ES-I3 (cell line): Measurements from ENCODE around the gene SETBP1.

Experiments
- H3K36me3 ChIP-seq: 2 replicates; pipeline ENCODE4 v1.6.1; 2013; ENCODE audit warnings: mild to moderate bottlenecking, low read length, control low read depth, moderate library complexity; ENCODE audit not compliant: insufficient read depth
- H3K4me1 ChIP-seq: 2 replicates; pipeline ENCODE4 v1.6.1; 2013; ENCODE audit warnings: mild to moderate bottlenecking, control low read depth, low read length; ENCODE audit not compliant: insufficient read depth
- H3K9ac ChIP-seq: 2 replicates; pipeline ENCODE4 v1.6.1; 2013; ENCODE audit warnings: low read depth, mild to moderate bottlenecking, low read length, moderate library complexity
- H3K9me3 ChIP-seq: 2 replicates; pipeline ENCODE4 v1.6.1; 2013; ENCODE audit warnings: mild to moderate bottlenecking, low read length, moderate library complexity; ENCODE audit not compliant: control insufficient read depth, insufficient read depth

Gene SETBP1

DNA sequence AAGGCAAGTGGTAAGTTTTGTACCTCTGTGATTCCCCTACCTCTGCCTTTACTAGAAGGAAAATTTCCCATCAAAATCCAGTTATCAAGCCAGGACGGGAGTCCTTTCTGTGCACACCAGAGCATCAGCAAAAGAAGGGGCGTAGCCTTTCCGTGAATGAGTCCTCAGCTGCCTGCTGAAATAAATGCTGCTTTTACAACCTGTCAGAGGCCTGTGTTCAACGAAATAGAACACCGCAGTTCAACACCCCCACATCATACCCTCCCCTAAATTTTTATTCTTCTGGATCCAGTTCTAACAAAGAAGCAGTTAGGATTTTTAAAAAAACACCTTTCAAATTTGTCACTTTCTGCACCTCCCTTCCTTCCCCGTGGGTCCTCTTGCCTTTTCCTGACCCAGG is 135.8 kb downstream of the SETBP1 start:
- H3K36me3 ChIP-seq: no peaks in the 10 kb centered on the region
- no peak overlapping the region for H3K9ac ChIP-seq
- 0 out of 2 replicates have a peak, but pooled peaks cover 6% of the 10 kb centered on the region for H3K4me1 ChIP-seq
- no peaks in the 10 kb centered on the region for H3K9me3 ChIP-seq

DNA sequence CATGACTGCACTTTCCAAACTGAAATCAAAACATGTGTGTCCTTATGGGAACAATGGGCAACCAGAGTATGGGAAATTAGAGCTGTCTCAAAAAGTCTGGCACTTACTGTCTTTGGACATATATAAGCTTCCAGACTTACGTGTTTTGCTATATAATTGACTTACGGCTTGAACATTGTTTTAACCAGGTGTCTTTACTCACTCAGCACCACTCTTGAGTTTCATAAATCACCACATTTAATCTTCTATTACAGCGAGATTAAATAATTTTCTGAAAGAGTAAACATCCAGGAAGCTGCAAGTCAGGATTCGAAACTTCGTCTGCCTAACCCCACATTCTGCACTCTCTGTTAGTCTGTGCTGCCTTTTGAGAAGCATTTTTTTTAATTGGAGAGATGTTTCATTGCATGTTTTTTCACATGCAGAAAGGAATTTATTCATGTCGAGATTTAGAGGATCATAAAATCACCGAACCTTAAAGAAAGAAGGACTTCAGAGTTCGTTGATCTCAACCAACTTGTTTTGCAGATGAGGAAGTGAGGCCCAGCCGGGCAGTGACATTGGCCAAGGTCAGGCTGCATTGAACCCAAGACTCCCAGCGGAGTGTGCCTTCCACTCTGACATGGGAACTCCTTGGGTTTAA is 137.3 kb downstream of the SETBP1 start:
- H3K9ac ChIP-seq: no peak overlapping the region
- no peaks in the 10 kb centered on the region for H3K9me3 ChIP-seq
- H3K36me3 ChIP-seq: no peaks in the 10 kb centered on the region
- 0 out of 2 replicates have a peak, but pooled peaks cover 6% of the 10 kb centered on the region for H3K4me1 ChIP-seq

DNA sequence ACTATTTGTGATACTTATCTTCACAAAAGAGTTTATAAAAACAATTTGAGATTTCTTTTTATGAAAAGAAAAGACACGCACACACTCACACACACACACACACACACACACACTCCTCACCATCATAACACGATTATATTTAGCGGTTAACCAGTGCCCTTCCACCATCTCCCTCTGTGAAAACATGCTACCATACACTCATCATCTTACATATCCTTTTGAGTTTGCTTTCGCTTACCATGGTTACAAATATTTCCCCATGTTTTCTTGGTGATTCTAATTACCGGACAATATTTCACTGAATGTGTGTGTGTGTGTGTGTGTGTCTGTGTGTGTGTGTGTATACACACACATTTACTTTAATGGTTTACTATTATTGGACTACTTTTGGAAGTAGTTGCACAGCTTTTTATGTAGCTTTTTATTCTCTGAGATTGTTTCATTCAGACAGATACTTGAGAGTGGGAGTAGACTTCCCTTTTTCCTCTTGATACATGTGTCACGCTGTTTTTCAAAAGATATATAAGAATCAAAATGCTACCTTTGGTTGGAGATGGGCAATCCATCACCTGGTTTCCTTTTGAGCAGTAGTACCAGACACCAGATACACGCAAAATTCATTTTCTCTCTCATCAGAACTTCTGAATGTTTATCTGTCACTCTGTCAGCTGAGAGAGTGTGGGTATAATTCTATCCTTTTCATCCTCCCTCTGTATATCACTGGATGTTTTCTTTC is 138.1 kb downstream of the SETBP1 start:
- H3K4me1 ChIP-seq: 0 out of 2 replicates have a peak, but pooled peaks cover 6% of the 10 kb centered on the region
- H3K36me3 ChIP-seq: no peaks in the 10 kb centered on the region
- H3K9ac ChIP-seq: no peak overlapping the region
- H3K9me3 ChIP-seq: no peaks in the 10 kb centered on the region

DNA sequence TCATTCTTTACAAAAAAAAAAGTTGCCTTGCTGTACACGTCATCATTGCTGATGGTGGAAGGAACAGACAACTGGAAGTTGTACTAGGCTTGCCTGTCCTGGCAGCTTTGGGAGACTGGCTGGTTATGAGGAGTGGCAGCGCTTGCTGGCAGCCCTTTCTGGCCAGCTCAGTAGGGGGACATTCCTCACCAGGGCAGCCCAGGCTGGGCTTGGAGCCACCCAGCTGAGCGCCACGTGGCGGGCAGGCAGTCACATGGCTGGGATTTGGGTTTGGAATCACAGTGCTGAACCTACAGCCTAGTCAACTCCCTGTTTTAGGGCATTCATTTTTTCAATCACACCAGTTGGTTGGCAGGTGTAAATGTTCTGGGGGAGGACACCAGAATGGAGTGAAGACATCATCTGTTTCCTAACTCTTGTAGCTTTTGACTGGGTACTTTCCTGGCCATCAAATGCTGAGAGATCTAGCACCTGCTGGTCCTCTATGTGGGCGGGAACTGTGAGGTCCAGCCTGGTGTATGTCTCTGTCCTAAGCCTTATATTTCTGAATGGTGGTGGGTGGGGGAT is 139.3 kb downstream of the SETBP1 start:
- Histone ChIP-seq H3K4me1 (0 out of 2 replicates have a peak, but pooled peaks cover 8% of the 10 kb centered on the region), H3K36me3 (no peaks in the 10 kb centered on the region), H3K9ac (no peak overlapping the region), H3K9me3 (no peaks in the 10 kb centered on the region)

DNA sequence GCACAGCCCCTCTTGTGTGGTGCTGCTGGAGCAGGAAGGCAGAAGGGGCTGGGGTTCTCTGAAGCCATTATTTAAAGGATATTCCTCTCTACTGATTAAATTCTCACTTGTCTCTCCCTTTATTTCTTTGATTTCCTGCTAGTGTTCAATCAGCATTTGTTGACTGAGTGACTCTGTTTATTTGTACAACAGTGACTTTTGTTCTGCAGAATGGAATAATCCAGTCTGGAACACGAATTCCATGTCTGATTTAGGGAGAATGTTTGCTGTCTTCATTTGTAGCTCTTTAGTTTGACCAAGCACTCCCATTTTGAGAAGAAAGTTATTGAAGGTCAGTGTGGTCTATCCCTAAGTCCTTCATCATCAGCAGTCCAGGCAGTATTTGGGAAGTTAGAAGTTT is 141.2 kb downstream of the SETBP1 start:
- no peaks in the 10 kb centered on the region for H3K36me3 ChIP-seq
- no peak overlapping the region for H3K9ac ChIP-seq
- H3K9me3 ChIP-seq: no peaks in the 10 kb centered on the region
- H3K4me1 ChIP-seq: peaks cover 13% of the 10 kb centered on the region

DNA sequence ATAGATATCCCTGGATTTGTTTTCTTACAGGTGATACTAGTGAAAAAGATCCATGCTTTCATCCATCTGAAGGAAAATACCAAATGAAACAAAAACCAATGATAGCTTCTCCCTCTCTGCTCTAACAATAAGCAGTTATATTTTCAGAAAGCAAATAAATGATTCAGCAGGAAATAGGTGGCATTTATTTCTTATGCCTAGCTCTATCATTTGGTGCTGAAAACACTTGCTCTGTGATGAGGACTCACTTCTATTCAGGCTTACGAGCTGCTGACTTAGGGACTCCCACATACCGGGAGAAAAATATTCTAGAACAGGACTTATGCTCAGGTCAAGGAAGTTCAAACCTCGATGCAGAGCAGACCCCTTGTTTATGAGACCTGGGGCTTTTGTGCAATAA is 142.6 kb downstream of the SETBP1 start:
- H3K36me3 ChIP-seq: no peaks in the 10 kb centered on the region
- peaks cover 13% of the 10 kb centered on the region for H3K4me1 ChIP-seq
- H3K9me3 ChIP-seq: no peaks in the 10 kb centered on the region
- H3K9ac ChIP-seq: no peak overlapping the region

DNA sequence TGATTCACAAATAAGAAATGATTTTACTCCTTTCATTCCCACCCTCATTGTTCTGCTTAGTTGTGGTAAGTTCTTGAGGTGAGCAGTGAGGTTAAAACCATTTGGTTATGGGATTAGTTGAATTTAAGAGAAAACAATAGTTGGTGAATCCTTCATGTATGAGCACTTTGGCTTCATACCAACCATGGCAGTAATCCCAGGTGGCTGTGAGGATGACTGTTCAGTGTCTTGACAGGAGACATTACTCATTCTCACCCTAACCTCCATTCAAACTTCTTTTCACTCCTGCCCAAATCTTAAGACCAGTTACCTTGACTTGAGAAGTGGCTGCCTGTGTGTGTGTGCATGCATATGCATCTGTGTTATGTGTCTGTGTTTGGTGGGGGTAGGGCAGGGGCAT is 143.1 kb downstream of the SETBP1 start:
- Histone ChIP-seq H3K9ac (no peak overlapping the region), H3K36me3 (no peaks in the 10 kb centered on the region), H3K9me3 (no peaks in the 10 kb centered on the region), H3K4me1 (peaks cover 13% of the 10 kb centered on the region)

DNA sequence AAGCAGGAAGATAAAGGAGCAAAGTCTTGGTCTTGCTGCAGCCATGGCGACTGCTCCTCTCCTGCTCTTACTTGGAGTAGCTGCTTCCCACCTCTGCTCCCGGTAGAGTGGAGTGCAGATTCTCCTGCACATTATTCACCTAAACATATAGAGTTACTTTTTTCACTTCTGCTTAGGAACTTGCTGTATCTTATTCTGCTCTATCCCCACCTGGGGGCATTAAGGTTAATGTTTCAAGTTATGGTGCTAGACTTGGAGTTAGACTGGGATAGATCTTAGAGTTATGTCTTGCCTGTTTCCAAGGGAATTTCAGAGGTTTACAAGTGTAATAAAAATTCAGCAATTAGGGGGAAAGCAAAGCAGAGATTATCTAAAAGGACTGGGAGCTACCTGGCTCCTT is 144.2 kb downstream of the SETBP1 start:
- no peaks in the 10 kb centered on the region for H3K9me3 ChIP-seq
- peaks cover 13% of the 10 kb centered on the region for H3K4me1 ChIP-seq
- no peaks in the 10 kb centered on the region for H3K36me3 ChIP-seq
- no peak overlapping the region for H3K9ac ChIP-seq

DNA sequence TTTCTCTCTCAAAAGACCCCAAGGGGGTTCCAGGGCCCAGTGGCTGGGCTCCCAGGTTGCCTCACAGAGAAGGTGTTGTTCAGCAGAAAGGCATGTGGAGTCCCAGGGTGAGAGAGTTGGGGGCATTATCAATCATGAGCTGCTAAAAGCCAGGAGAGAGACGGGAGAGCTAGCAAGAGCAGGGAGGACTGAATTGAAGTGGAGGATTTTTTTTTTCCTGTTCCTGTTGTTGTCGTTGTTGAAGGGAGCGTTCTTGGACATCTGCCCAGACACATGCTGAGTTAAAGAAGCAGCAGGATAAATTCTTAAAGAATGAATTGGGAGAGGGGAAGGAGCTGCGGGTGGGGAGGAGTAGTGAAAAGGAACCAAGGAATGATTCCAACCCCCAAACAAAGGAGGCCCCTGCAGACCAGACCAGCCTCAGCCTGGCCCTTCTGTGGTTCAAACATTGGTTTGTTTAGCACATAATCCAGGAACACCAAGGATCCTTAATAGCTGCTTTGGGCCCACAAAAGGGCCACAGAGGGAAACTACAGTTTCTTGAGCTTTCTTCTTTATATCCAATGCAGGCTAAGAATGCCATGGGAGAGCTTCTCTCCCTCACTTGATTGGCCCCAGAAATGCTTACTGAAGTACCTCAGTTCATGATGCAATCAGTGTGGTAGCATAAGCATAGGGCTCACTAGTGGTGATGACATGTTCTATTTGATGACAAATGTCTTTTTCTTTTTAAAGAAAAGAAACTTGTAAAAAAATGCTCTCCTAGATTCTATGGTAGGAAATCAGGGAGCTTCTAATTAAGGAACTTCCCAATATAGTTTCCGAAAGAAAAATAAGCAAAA is 146.0 kb downstream of the SETBP1 start:
- Histone ChIP-seq H3K4me1 (peaks cover 13% of the 10 kb centered on the region), H3K9ac (no peak overlapping the region), H3K9me3 (no peaks in the 10 kb centered on the region), H3K36me3 (no peaks in the 10 kb centered on the region)

DNA sequence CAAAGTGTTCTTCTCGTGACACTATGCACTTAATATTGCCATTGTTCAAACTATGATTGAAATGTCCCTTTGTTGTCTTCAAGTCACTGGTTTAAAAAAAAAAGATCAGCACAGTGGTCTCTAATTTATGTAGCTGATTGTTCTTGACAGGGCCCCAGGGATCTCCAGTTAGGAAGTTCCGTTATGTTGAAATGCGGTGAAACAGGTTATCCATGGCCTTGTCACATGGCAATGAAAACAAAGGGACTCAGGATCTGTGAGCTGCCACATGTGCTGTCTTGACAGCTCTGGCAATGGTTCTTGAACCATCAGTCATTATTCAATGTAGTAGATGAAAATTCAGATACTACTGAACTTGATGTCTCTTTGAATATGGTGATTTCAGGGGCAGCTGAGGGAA is 147.4 kb downstream of the SETBP1 start:
- Histone ChIP-seq H3K36me3 (no peaks in the 10 kb centered on the region), H3K9me3 (no peaks in the 10 kb centered on the region), H3K9ac (no peak overlapping the region), H3K4me1 (peaks cover 13% of the 10 kb centered on the region)

DNA sequence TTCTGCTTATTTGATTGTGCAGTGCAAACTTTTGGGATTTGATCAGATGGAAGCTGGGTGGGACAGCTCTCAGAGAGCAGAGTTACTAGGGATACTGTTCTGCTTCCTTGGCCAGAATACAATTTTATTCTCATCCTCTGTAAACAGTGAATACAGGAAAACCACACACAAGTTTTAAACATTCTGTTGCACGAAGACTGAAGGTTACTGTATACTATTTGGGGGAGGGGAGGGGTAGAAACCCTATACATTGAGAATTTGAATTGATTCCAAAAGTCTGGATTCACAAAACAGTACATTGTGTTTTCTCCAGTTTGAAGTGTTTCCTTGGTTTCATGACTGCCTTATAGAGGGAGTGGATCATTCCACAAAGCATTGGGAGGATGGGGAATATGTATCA is 149.9 kb downstream of the SETBP1 start:
- H3K9ac ChIP-seq: no peak overlapping the region
- H3K9me3 ChIP-seq: no peaks in the 10 kb centered on the region
- H3K4me1 ChIP-seq: peaks cover 13% of the 10 kb centered on the region
- no peaks in the 10 kb centered on the region for H3K36me3 ChIP-seq

DNA sequence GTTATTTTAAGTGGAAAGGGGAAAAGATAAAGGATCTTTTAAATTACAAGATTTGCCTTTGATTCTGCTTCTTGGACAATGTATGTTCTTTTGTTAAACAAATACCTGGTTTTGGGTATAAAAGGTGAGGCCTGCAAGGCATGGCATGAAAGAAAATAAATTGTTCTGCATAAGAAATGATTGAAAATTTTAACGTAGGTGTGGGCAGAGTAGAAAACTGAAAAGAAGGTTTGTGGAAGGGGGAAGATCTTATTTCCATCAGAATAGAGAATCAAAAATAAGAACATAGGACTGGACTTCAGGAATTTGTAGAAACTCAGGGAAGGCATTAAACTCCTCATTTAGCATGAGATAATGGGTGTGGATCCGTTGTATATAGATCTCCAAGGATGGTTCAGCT is 153.1 kb downstream of the SETBP1 start:
- Histone ChIP-seq H3K4me1 (peaks cover 24% of the 10 kb centered on the region), H3K36me3 (no peaks in the 10 kb centered on the region), H3K9ac (no peak overlapping the region), H3K9me3 (no peaks in the 10 kb centered on the region)

DNA sequence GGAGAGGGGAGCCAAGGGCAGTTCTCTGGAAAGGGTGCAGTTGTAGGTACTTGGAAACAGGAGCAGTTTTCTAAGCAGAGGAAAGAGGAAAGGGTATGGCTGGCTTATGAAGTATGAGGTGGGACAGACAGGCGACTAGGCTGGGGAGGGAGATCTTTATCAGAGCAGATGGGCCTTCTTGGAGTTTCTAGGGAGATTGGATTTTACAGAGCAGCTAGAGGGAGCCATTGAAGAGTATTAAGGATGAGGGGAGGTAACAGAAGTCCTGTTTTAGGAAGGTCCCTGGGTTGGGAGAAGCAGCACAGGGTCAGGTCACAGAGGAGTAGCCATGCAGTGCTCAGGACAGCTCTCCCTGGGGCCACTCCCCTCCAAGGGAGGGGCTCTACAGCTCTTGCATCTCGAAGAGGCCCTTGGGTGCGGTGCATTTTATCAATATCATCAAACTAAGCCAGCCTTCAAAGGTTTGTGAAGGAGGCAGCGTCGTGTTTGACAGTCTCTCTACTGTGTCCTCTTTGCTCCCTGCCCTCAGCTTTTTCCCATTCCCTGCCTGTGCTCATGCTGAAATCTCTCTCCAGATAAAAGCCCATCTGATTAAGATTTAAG is 154.3 kb downstream of the SETBP1 start:
- H3K4me1 ChIP-seq: peaks cover 34% of the 10 kb centered on the region
- H3K36me3 ChIP-seq: no peaks in the 10 kb centered on the region
- no peaks in the 10 kb centered on the region for H3K9me3 ChIP-seq
- no peak overlapping the region for H3K9ac ChIP-seq

DNA sequence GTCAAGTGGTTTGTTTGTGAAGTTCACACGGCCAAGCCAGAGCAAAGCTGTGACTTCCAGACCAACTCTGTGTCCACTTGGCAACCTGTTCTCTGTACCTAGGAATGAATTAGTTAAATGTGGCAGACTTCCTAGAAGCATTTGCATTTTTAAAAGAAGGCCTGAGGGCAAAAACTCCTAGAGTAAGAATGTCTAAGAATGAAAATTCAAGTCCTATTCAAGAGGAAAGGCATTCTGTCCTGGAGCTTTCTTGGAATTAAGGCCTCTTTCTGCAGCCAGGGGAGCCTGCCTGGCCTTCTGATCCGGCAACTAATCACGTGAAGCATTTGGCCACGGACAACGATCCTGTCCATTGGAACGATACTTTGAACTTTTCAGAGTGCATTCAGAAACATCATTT is 155.0 kb downstream of the SETBP1 start:
- Histone ChIP-seq H3K4me1 (peaks cover 37% of the 10 kb centered on the region), H3K9me3 (no peaks in the 10 kb centered on the region), H3K36me3 (no peaks in the 10 kb centered on the region), H3K9ac (no peak overlapping the region)
